GM21515 (cell line): ENCODE measurements around the gene CYFIP1.

Source experiments
- ATAC-seq: cut with Tn5 transposase; IDR thresholded peaks from one replicate; pipeline ENCODE4 v1.9.1; 2021; ENCODE audit not compliant: unreplicated experiment

Gene CYFIP1

DNA sequence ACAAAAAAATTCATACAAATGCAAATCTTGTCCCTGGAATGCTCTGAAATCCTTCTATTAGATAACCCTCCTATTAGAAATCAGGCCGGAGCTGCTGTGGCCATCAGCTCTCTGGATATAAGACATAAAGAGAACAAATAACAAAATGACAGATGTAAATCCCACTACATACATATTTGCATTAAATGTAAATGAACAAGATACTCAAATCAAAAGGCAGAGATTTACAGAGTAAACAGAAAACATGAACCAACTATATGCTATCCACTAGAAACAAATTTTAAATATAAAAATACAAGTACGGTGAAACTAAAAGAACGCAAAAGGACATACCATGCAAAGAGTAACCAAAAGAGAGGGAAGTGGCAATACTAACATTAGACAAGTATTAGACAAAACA, 10.7 kb downstream of the CYFIP1 start:
- no peak for ATAC-seq

DNA sequence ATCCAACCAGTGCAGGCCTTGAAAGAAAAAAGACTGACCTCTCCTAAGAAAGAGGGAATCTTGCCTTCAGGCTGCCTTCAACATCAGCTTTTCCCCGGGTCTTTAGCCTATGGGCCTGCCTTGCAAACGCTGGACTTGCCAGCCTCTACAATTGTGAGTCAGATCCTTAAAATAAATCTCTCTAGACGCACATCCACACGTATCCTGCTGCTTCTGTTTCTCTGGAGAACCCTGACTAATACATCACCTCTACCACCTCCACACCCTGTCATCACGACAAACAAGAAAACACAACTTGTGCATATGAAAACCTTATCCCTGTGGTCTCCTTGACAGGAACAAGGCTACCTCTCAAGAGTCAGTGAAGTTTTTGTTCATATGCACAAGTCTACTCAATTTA, 11.8 kb downstream of the CYFIP1 start:
- no peak for ATAC-seq

DNA sequence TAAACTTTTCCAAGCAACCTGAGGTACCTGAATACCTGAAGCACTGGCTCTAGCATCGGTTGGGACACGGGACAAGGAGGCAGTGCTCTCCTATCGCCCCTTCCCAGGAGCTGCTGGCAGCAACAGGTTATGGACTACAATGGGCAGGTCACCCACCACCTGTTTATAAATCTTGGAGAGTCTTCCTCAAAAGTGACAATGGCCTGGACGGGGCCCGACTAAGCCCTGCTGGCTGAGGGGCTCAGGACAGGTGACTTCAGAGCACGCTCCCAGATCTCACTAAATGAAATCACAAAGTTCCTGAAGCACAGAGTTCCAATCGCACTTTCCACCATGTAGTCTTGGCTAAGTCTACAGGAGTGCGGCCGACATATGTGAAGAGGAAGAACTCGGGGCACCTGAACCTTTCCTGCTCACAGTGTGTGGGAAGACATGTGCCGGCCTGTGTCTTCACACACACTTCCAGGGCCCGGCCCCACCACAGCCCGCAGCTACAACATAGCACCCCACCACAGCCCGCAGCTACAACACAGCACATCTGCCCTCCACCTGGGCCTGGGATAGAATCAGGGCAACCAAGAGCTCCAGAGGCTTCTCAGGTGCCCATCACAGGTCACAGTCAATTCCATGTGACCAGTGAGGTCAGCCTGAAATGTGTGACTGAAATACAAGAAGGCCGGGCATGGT, 12.9 kb downstream of the CYFIP1 start:
- ATAC-seq = no peak

GRCh38 chr15:22966321-22967083, 13.7 kb downstream of the CYFIP1 start:
- ATAC-seq = no peak

DNA sequence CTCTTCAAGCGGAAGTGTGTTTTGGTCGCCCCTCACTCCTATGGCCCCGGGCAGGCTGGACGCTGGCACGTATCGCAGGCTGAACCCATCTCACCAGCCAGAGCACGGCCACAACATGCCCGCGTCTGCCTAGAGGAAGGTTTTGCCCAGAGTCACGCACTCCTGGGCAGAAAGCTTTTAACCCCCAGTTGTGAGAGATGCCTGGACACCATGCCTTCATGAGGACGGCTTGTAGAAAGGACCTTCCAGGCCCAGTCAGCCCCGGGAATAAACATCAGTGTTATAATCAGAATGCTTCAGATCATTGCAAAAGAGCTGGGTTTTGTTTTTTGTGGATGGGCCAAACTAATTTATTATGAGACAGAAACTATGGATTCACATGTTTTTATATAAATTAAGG, 16.5 kb downstream of the CYFIP1 start:
- ATAC-seq = no peak

GRCh38 chr15:22962611-22963010, 17.6 kb downstream of the CYFIP1 start:
- ATAC-seq = no peak

GRCh38 chr15:22961762-22962161, 18.4 kb downstream of the CYFIP1 start:
- ATAC-seq = no peak

DNA sequence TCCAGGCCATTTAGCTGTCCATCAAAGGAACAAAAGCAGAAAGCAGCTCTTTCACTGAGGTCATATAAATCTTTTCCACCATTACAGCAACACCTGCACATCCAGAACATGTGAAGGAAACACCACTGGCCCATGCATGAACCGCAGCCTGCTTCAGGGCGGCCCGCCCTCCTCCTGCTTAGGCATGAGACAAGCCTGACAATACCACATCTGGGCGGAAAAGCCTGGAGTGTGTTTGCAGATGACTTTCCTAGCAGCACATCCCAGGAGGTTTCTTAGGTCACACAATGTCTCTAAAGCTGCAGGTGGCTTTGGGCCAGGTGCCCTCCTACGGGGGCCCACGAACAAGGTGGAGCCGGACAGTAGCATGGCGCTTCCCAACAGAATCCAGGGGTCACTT, 19.6 kb downstream of the CYFIP1 start:
- no peak for ATAC-seq

DNA sequence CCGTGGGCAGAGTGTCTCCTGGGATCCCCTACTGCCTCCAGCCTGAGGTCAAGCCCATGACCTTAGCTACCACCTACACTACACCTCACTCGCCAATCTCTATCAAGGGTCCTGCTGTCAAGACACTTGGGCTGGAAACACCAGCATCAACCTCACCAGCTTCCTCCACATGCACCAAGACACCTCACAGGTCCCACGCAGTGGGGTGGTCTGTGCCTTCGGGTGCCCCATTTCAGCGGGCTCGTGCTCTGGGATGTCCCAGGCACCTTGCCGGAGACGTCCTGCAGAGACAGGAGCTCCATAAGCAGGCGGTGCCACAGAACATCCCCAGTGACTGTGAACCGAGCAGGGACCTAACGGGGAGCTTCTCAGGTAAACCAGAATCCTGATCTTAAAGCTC, 20.0 kb downstream of the CYFIP1 start:
- ATAC-seq = no peak

- no peak for ATAC-seq
Observed at GRCh38 chr15:22959321-22960101, 20.7 kb downstream of the CYFIP1 start.

DNA sequence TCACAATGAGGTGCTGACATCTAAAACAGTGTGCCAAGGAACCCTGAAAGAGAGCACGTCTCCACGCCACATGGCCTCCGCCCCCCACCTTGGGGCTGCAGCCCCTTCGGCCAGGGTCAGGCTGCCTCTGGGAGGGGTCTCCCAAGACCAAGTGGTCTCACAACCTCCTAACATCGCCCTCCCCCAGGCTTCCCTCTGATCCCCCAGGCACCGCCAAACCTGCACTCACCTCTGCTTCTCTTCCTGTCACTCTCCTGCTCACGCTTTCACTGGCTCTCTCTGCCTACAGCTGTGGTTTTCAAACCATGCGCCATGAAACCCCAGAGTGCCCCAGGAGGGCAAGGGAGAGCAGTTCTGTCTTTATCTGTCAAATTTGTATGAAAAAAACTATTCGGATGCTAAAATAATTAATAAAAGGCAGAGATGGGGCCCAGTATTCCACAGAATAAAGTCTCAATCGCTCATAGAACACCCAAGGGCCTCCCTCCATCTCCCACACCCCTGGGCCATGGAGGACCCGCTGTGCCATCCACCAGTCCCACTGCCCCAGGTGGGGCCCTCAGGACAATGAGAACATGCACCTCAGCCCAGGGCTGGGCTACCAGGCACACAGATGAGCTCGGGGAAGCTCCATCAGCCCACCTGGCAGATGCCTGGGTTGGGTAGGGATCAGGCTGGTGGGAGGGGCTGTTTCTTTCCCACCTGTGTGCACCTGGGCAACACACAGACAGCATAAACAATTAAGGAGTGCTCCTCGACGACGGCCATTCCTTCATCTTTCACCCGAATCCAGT, 21.5 kb downstream of the CYFIP1 start:
- no peak for ATAC-seq

DNA sequence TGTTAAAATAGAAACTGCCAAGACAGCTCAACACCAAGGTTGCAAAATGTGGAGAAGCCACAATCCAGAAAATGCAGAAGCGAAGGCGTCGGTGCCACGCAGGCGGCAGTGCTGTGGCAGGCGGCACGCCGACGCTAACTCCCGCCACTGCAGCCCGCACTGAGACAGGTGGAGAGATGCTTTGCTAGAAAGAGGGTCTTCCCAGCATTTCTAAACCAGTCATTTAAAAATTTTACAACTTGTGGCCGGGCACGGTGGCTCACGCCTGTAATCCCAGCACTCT, 23.2 kb downstream of the CYFIP1 start:
- ATAC-seq = no peak

- no peak for ATAC-seq
Observed at GRCh38 chr15:22956257-22956977, 23.8 kb downstream of the CYFIP1 start.

- ATAC-seq = no peak
Observed at GRCh38 chr15:22955544-22956119, 24.5 kb downstream of the CYFIP1 start.

- no peak for ATAC-seq
Observed at GRCh38 chr15:22954798-22955543, 25.2 kb downstream of the CYFIP1 start.

- no peak for ATAC-seq
Observed at GRCh38 chr15:22954326-22954725, 25.8 kb downstream of the CYFIP1 start.

GRCh38 chr15:22952796-22953579, 27.2 kb downstream of the CYFIP1 start:
- ATAC-seq = no peak

GRCh38 chr15:22951381-22952280, 28.5 kb downstream of the CYFIP1 start:
- no peak for ATAC-seq
